Measurements from ENCODE around the gene ANAPC7.
"Not testable (repeated sequence)": the region's sequence is repeated elsewhere in the genome, so short reads cannot be mapped to it uniquely, and the experiment has no call there.

The ANAPC7 gene

DNA sequence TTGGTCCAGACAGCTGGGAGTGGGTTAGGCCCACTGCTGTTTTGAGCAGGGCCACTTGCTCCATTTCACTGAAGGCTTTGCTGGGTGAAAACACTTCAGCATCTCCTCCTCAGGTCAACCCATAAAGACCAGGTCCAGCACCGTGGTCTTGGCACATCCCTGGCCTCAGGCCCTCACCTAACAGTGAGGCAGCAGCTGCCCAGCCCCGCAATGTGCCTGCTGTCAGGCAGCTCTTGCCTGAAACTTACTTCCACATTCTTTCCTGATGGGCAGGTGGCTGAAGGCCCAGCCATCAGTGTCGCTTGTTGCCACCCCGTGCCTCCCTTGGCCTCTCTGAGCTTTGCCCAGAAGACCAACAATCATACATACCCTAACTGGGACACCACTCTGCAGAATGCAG is 54.4 kb downstream of the ANAPC7 start:
- no peak overlapping the region for H3K4me3 ChIP-seq (ENCODE audit: low read depth, low read length)

DNA sequence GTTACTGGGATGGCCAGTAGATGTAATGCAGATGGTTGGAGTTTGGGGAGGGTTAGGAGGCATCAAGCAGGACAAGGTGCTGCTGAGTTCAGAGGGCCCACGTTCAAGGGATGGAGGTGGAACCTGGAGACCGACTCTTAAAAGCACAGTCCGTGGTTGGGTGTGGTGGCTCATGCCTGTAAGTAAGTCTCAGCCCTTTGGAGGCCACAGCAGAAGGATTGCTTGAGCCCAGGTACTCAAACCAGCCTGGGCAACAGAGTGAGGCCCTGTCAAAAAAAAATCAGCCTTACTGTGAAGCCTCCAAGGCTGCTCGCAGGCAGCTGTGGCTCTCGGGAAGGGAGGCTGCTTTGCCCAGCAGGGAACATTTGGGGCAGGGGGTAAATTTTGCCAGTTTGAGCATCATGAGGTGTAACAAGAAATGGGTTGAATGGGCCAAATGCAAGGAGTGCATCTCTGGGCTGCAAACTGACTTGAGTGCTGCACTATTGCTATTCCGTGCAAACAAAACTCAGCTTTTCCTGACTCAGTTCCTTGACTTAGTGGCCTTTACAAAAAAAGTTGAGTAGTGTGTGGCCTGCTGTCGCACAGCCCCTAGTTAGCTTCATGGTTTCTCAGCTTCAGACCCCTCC is 55.0 kb downstream of the ANAPC7 start:
- H3K4me3 ChIP-seq (ENCODE audit: low read depth, low read length), result no peak overlapping the region

DNA sequence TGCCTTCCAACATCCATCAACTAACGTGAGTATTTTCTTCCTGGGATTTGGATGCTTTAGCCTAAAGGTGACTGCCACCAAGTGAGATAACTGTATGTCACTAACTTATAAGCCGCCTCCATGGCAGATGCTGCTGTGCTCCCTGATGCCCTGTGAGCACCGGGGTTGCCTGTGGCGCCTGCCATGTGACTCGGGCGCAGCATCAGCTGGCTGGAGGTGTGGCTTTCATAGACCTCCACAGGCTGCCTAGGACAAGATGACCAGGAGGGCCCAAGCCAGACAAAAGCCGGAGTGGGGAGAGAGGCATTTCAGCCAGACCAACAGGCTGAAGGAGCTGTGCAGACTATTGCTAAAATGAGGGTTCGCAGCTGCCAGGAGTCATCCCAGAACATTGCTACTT is 55.7 kb downstream of the ANAPC7 start:
- H3K4me3 ChIP-seq (ENCODE audit: low read depth, low read length), result no peak overlapping the region

DNA sequence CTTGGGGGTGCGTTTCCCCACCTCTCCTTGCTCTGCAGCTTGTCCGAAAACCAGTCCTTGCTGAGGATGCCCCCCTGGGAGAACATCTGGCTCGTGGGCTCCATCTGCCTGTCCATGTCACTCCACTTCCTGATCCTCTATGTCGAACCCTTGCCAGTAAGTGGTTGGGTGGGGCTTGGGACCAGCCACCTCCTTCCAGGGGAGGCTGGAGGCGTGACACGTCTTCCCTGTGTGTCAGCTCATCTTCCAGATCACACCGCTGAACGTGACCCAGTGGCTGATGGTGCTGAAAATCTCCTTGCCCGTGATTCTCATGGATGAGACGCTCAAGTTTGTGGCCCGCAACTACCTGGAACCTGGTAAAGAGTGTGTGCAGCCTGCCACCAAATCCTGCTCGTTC is 57.5 kb downstream of the ANAPC7 start:
- H3K4me3 ChIP-seq (ENCODE audit: low read depth, low read length), result no peak overlapping the region

DNA sequence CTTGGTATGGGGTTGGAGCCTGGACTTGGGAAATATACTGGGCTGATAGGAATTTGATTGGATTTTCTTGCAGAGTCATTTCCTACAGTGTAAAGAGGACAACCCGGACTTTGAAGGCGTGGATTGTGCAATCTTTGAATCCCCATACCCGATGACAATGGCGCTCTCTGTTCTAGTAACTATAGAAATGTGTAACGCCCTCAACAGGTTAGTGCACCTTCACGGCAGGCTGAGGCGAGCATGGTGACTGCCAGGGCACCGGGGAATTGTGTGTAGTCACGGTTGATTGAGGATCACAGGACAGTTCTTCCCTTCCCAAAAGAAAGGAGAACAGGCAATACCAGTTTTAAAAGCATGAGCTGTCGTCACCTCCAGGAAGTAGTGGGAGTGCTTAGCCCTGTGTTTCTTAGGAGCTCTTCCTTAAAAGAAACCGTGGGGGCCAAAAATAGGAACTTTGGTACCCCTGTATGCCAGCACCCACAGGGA is 58.3 kb downstream of the ANAPC7 start:
- H3K4me3 ChIP-seq (ENCODE audit: low read depth, low read length), result no peak overlapping the region

DNA sequence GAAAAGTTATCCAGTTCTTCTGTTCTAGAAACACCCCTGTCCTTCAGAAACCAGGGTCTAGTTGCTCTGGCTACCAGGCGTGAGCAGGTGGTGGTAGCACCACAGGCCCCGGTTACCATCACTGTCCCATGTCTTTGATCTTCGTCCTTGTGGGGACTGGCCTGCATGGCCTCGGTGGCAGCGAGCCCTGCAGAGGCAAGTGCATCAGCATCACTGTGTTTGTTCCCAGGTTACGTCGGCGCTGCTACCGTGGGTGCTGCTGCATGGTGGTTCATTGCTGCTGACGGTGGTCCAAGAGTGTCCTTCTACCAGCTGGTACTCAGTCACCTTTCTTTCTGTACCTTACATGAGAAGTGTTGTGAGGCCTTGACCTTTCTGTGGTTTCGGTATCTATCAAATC is 58.9 kb downstream of the ANAPC7 start:
- H3K4me3 ChIP-seq (ENCODE audit: low read depth, low read length), result no peak overlapping the region

DNA sequence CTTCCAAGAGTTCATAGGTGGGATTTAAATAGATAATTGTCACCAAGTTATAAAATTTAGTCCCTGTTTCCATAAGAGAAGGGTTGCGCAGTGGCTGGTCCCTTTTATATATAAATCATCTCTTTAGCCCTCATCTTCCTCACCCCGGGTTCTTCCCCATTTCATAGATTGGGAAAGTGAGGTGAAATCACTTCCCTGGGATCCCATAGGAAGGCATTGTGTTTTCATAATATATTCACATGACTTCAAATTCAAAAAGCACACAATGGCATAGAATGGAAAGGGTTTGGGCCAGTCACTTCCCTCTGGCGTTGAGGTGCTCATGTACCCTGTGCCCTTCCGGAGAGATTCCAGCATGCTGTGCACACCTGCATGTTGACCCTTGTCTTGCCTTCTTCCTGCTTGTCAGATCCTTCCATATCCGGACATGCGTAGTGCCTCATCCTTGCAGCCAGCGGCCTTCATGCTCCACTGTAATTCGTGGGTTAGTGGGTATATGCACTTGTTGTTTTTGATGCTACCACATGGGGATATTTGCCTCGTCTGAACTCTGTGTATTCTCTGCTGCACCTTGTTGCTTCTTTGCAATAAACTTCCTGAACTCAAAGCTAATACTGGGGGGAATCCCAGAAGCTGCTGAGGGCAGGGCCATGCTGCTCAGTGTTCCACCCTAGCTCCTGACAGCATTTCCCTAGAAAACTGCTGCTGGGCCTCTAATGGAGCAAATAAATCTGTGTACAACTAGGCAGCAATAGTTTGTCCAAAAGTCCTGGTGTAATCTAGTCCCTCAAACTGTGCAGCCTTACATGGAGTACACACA is 59.6 kb downstream of the ANAPC7 start:
- H3K4me3 ChIP-seq (ENCODE audit: low read depth, low read length), result no peak overlapping the region

DNA sequence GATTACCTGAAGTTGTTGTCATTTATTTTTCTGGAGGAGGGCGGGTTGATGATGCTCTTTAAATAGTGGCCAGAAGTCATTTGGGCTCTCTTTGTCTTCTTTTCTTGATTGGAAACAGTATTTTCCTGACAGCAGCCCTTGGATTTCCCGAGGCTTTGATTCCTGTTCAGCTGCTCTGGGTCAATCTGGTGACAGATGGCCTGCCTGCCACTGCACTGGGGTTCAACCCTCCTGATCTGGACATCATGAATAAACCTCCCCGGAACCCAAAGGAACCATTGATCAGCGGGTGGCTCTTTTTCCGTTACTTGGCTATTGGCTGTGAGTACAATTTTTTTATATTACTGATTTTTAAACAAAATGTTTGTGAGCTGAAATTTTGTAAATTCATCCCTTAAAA is 60.4 kb downstream of the ANAPC7 start:
- H3K4me3 ChIP-seq (ENCODE audit: low read depth, low read length), result no peak overlapping the region

DNA sequence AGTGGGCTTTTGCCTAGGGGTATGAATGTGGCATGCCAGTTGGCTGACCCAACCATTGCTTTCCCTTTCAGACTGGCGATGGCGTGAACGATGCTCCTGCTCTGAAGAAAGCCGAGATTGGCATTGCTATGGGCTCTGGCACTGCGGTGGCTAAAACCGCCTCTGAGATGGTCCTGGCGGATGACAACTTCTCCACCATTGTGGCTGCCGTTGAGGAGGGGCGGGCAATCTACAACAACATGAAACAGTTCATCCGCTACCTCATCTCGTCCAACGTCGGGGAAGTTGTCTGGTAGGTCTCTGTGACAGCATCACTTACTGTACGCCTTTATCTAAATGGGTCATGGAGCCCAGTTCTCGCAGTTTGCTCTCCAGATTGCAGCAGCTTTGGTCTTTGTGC is 61.4 kb downstream of the ANAPC7 start:
- H3K4me3 ChIP-seq (ENCODE audit: low read depth, low read length), result no peak overlapping the region

DNA sequence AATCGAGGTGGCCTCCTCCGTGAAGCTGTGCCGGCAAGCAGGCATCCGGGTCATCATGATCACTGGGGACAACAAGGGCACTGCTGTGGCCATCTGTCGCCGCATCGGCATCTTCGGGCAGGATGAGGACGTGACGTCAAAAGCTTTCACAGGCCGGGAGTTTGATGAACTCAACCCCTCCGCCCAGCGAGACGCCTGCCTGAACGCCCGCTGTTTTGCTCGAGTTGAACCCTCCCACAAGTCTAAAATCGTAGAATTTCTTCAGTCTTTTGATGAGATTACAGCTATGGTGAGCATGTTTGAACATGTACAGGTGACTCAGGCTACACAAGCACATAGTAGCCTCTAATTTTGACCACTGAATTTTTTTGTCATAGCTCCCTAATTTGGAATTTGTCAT is 62.8 kb downstream of the ANAPC7 start:
- H3K4me3 ChIP-seq (ENCODE audit: low read depth, low read length), result no peak overlapping the region

DNA sequence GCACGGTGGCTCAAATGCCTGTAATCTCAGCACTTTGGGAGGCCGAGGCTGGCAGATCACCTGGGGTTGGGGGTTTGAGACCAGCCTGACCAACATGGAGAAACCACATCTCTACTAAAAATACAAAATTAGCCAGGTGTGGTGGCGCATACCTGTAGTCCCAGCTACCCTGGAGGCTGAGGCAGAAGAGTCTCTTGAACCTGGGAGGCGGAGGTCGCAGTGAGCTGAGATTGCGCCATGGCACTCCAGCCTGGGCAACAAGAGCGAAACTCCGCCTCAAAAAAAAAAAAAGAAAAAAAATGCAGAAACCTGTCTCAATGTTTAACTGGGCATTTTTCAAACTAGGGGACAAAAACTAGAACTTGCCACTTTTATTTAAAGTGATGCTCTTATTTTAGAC is 63.2 kb downstream of the ANAPC7 start:
- not testable (repeated sequence) for H3K4me3 ChIP-seq (ENCODE audit: low read depth, low read length)

DNA sequence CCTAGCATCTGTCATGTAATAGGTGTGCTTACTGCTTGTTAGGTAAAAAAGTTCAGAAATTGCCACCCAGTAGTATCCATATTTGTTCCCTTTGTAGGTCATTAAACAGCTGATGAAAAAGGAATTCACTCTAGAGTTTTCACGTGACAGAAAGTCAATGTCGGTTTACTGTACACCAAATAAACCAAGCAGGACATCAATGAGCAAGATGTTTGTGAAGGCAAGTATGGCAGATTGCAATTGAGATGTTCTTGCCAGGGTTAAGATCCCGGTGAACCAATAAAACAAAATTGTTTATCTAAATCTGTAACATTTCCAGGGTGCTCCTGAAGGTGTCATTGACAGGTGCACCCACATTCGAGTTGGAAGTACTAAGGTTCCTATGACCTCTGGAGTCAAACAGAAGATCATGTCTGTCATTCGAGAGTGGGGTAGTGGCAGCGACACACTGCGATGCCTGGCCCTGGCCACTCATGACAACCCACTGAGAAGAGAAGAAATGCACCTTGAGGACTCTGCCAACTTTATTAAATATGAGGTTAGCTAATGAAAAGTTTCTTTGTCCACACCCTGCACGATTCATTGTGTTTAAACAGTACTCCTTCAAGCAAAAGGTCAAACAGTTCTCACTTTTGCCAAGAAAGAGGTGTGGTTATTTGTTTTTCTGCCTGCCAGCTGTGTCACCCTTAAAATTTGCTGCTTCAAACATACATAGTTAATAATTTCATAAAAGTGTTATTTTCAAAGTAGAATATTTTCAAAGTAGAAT is 64.1 kb downstream of the ANAPC7 start:
- H3K4me3 ChIP-seq (ENCODE audit: low read depth, low read length), result no peak overlapping the region

DNA sequence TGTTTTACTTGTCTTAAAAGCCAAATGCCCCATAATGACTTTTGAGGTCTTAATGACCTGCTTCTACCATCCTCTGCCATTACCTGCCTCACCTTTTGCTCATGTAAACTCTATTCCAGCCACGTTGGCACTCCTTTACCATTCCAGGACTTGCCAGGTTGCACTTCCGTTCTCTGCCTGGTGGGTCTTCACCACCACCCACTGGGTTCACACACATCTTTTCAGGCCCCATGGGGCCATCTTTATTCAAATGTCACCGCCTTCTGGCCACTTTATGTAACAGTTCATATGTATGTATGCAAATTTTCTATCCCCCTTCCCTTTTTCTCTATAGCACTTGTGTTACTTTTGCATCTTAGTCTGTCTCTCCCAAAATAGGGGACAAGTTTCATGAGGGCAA is 64.8 kb downstream of the ANAPC7 start:
- H3K4me3 ChIP-seq (ENCODE audit: low read depth, low read length), result no peak overlapping the region

DNA sequence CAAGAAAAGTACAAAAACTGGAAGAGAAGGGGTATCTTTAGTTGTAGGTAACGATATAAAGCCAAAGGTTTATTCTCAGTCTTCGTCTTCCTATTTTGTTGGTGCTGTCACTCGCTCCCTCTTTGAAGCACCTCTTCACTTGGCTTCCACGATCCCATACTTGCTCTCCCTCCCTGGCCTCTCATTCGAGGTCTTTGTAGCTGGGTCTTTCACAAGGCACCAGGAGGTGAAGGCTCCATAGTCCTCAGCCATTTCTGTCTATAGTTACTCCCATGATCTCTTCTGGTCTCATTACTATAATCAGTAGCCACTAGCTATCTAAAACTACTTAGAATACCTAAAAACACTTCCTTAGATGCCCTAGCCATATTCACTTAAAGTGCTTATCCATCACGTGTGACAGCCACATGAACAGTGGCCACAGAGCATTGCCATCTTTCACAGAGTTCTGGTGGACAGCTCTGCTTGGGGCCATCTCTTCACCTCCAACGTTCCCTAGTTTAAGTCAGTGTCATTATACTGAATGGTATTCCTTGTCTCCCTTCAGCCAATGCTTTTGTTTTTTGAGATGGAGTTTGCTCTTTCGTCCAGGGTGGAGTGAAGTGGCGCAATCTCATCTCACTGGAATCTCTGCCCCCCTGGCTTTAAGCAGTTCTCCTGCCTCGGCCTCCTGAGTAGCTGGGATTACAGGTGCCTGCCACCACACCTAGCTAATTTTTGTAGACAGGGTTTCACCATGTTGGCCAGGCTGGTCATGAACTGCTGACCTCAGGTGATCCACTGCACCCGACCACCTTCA is 65.4 kb downstream of the ANAPC7 start:
- H3K4me3 ChIP-seq (ENCODE audit: low read depth, low read length), result no peak overlapping the region

DNA sequence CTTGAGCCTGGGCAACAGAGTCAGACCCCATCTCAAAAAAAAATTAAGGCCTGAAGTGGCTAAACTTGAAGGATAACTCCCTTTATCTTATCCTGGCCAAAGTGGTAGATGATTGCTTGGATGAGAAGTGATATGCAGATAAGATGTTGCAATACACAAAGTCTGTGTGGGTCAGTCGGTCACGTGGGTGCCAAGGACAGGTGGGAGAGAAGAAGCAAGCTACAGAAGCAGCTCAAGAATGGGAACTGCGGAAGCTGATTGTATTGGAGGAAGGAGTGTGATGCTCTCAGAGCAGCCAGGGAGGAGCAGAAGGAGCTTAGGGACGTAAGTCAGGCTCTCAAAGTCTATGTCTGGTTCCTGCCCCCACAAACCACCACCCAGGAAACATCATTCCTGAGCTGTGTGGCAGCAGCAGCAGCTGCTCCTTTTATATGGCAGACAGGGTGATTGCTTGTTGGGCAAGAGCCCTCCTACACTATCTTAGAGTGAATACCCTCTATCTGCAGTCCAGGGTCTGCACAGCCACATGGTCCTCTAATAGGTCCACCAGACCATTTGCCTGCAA is 67.9 kb downstream of the ANAPC7 start:
- H3K4me3 ChIP-seq (ENCODE audit: low read depth, low read length), result no peak overlapping the region

DNA sequence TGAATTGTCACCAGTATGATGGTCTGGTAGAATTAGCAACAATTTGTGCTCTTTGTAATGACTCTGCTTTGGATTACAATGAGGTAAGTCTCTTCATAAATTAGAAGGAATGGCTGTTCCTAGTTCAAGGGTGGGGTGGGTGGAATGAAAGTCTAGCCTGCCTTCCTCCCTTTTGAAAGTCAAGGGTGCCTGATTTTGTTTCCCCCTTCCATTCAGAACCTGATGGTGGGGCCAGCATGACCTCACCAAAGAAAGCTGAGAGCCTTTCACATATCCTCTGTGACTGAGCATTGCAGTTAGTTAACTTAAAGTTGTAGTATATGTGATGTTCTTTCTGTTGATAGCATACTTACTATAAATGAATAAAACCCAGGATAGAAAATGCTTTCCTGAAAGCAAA is 70.3 kb downstream of the ANAPC7 start:
- H3K4me3 ChIP-seq (ENCODE audit: low read depth, low read length), result no peak overlapping the region

DNA sequence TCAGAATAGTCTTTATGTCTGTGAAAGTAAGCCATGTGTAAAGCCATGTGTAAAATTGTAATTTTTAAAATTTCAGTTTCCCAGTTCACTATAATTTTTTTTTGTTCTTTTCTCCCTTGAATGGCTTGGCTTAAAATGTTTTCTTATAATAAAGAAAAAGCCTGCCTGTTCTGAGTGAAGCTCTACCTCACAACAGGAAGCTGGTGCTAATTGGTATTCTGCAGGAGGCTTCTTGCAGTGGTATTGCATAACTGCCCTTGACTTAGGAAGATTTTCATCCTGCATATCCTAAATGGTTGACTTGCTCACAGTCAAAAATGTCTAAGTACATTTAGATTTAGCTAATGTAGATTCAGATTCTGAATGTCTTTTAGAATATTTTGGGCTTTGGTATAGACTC is 73.0 kb downstream of the ANAPC7 start:
- H3K4me3 ChIP-seq (ENCODE audit: low read depth, low read length), result no peak overlapping the region

DNA sequence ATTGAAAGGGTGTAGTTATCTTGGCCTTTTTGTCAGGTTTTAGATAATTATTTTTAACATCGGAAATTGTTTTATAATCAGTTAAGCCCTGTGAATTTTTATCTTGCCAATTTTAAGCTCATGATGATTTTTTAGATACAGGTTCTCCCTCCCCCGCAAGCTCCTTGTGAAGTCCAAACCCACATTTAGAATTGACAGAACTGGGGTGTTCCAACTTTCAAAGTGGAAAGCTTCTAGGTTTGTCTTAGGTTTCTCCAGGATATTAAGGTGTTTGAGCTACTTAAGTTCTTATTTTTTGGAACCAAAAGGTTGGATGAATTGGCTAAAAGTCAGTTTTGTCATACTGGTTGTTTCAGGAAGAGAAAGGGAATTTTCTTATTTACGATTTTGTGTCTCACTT is 73.4 kb downstream of the ANAPC7 start:
- H3K4me3 ChIP-seq (ENCODE audit: low read depth, low read length), result no peak overlapping the region

DNA sequence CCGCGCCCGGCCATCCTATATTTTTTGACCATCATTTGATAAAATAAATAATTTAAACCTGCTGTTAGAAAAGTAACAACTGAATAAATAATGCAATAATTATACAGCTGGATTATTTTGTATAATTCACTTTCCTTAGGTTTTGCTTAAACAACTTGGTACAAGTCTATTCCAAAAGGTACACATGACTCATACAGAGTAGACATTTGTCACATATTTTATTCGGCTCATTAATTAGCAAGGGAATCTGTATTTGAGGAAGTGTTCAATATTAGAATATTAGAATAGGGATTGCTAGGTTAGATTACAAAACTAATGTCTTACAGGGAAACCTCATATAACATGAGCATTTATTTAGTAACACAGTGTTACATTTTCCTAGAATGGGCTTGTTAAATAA is 73.8 kb downstream of the ANAPC7 start:
- no peak overlapping the region for H3K4me3 ChIP-seq (ENCODE audit: low read depth, low read length)

Measured in iPS-11a (cell line).